Endothelial cell of umbilical vein (primary cell): ENCODE results near the gene SMC6.

Experiments
- EZH2 ChIP-seq: IDR thresholded peaks from 2 replicates; pipeline ENCODE4 v1.6.1; 2012; ENCODE audit warnings: borderline replicate concordance, low read depth, mild to moderate bottlenecking, moderate library complexity, low read length, inconsistent platforms; ENCODE audit not compliant: severe bottlenecking
- TF ChIP-seq, protein P1 (sequence below), 2 donors: IDR thresholded peaks; 1 replicate in 1 of 2; 2 replicates in 1 of 2; pipeline ENCODE4 v1.5.1; 2011; ENCODE audit warnings: low read length in 2 of 2, mild to moderate bottlenecking in 2 of 2, moderate library complexity in 2 of 2, control low read depth in 1 of 2, inconsistent platforms in 1 of 2, low read depth in 1 of 2; ENCODE audit not compliant: insufficient read depth in 1 of 2; ENCODE audit errors: extremely low read depth in 1 of 2

DNA sequence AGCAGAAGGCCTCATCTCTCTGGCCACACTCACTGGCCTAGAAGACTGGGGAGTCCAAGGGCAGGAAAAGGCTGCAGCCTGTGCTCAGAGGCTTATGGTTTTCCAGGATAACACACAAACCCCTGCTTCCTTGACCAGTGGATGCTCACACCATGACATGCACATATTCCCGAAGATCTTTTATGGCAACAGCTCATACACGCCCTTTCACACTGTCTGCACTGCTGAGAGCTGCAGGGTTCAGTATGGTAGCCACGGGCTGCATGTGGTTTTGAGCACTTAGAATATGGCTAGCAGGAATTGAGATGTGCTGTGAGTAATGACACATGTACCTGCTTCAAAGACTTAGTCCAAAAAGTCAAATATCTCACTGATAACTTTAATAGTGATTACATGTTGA is 117.4 kb downstream of the SMC6 start:
- TF ChIP-seq, protein P1, sequence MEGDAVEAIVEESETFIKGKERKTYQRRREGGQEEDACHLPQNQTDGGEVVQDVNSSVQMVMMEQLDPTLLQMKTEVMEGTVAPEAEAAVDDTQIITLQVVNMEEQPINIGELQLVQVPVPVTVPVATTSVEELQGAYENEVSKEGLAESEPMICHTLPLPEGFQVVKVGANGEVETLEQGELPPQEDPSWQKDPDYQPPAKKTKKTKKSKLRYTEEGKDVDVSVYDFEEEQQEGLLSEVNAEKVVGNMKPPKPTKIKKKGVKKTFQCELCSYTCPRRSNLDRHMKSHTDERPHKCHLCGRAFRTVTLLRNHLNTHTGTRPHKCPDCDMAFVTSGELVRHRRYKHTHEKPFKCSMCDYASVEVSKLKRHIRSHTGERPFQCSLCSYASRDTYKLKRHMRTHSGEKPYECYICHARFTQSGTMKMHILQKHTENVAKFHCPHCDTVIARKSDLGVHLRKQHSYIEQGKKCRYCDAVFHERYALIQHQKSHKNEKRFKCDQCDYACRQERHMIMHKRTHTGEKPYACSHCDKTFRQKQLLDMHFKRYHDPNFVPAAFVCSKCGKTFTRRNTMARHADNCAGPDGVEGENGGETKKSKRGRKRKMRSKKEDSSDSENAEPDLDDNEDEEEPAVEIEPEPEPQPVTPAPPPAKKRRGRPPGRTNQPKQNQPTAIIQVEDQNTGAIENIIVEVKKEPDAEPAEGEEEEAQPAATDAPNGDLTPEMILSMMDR (IDR thresholded peaks at IDR 0.05; ENCODE audit: extremely low read depth in 1 of 2, insufficient read depth in 1 of 2, low read depth in 1 of 2, low read length in 2 of 2), result no peak
- no peak for TF ChIP-seq EZH2
